ENCODE data around the gene ANKH. TPM values are rescaled to one million over a fixed set of nuclear protein-coding genes. Genes with fewer than 3 reads are reported as not detected.

ANKH gene
- total and polyA plus RNA-seq, 2 of the 13 experiments (the other 11 are each of a cell fraction or from before 2014, with no cell fraction given) = 25.0 to 36.0 TPM

- H4K20me1 ChIP-seq (ENCODE audit: insufficient read depth, low read length) = no peaks in the 10 kb centered on the region
- ChIA-PET POLR2A (no interaction called here), CTCF (ENCODE audit: low intra/inter-chr PET ratio, low total read pairs) (no interaction called here)
- H3K27ac ChIP-seq (ENCODE audit: extremely low read length, insufficient read depth, low read length) = no peak overlapping the region
- H3K4me1 ChIP-seq (ENCODE audit: insufficient read depth, low read length) = peaks cover 21% of the 10 kb centered on the region
- intact Hi-C loops (cut with micrococcal nuclease; ENCODE audit: unreplicated experiment) = no loop called here
- no peak for ATAC-seq
- no peaks in the 10 kb centered on the region for H3K79me2 ChIP-seq (ENCODE audit: insufficient read depth, low read length)
- no TSS peak for BruUV-seq (replicated peaks)
- H3K4me3 ChIP-seq (replicated peaks in 1 of 3; ENCODE audit: insufficient read depth in 1 of 3, low read depth in 2 of 3, low read length in 3 of 3) = no peak overlapping the region
- H3K9me3 ChIP-seq (ENCODE audit: low read length) = no peaks in the 10 kb centered on the region
- no peak for FAIRE-seq
- no peaks in the 10 kb centered on the region for H3K27me3 ChIP-seq (ENCODE audit: control insufficient read depth in 1 of 2, insufficient read depth in 2 of 2, low read length in 2 of 2)
- no peak overlapping the region for H2AFZ ChIP-seq (ENCODE audit: low read length)
- no peak for DNase-seq (ENCODE audit: low spot score)
- H3K9ac ChIP-seq (ENCODE audit: insufficient read depth, low read depth, low read length) = no peak overlapping the region
- no peak overlapping the region for H3K4me2 ChIP-seq (ENCODE audit: low read depth, low read length)
- WGBS (ENCODE audit: low lambda C conversion rate) = 94% methylated on average over 3 of the region's 3 CpGs
- H3K36me3 ChIP-seq (replicated peaks in 1 of 2; ENCODE audit: control insufficient read depth in 1 of 2, insufficient read depth in 2 of 2, low read length in 2 of 2) = peaks cover 0 to 13% of the 10 kb centered on the region in 2 experiments; a peak in 3 of 5 replicates
- in situ Hi-C loops (cut with HindIII; ENCODE audit: extremely low pct_ligation_motif_present, low pct_unique_long_range_greater_than_20kb) = no loop called here
- TF ChIP-seq POGZ (CRISPR knock-in tag; IDR thresholded peaks at IDR 0.05) = no peak
- no peak for TF ChIP-seq ZFP36 (IDR thresholded peaks at IDR 0.05; ENCODE audit: borderline replicate concordance, low read depth, low read length, partially characterized antibody)
- no peak for TF ChIP-seq STAG1 (CRISPR knock-in tag; IDR thresholded peaks at IDR 0.05)
- TF ChIP-seq, protein P1, sequence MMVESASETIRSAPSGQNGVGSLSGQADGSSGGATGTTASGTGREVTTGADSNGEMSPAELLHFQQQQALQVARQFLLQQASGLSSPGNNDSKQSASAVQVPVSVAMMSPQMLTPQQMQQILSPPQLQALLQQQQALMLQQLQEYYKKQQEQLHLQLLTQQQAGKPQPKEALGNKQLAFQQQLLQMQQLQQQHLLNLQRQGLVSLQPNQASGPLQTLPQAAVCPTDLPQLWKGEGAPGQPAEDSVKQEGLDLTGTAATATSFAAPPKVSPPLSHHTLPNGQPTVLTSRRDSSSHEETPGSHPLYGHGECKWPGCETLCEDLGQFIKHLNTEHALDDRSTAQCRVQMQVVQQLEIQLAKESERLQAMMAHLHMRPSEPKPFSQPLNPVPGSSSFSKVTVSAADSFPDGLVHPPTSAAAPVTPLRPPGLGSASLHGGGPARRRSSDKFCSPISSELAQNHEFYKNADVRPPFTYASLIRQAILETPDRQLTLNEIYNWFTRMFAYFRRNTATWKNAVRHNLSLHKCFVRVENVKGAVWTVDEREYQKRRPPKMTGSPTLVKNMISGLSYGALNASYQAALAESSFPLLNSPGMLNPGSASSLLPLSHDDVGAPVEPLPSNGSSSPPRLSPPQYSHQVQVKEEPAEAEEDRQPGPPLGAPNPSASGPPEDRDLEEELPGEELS (CRISPR knock-in tag; IDR thresholded peaks at IDR 0.05) = no peak
- no peak for TF ChIP-seq GZF1 (CRISPR knock-in tag; IDR thresholded peaks at IDR 0.05)
- TF ChIP-seq MBD4 (IDR thresholded peaks at IDR 0.05; ENCODE audit: borderline replicate concordance, low read length) = no peak
- no peak for TF ChIP-seq HOXA5 (CRISPR knock-in tag; IDR thresholded peaks at IDR 0.05)
- TF ChIP-seq, protein P2, sequence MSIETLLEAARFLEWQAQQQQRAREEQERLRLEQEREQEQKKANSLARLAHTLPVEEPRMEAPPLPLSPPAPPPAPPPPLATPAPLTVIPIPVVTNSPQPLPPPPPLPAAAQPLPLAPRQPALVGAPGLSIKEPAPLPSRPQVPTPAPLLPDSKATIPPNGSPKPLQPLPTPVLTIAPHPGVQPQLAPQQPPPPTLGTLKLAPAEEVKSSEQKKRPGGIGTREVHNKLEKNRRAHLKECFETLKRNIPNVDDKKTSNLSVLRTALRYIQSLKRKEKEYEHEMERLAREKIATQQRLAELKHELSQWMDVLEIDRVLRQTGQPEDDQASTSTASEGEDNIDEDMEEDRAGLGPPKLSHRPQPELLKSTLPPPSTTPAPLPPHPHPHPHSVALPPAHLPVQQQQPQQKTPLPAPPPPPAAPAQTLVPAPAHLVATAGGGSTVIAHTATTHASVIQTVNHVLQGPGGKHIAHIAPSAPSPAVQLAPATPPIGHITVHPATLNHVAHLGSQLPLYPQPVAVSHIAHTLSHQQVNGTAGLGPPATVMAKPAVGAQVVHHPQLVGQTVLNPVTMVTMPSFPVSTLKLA (IDR thresholded peaks at IDR 0.05) = no peak
- TF ChIP-seq, protein P3, sequence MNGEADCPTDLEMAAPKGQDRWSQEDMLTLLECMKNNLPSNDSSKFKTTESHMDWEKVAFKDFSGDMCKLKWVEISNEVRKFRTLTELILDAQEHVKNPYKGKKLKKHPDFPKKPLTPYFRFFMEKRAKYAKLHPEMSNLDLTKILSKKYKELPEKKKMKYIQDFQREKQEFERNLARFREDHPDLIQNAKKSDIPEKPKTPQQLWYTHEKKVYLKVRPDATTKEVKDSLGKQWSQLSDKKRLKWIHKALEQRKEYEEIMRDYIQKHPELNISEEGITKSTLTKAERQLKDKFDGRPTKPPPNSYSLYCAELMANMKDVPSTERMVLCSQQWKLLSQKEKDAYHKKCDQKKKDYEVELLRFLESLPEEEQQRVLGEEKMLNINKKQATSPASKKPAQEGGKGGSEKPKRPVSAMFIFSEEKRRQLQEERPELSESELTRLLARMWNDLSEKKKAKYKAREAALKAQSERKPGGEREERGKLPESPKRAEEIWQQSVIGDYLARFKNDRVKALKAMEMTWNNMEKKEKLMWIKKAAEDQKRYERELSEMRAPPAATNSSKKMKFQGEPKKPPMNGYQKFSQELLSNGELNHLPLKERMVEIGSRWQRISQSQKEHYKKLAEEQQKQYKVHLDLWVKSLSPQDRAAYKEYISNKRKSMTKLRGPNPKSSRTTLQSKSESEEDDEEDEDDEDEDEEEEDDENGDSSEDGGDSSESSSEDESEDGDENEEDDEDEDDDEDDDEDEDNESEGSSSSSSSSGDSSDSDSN (CRISPR knock-in tag; IDR thresholded peaks at IDR 0.05) = no peak
- no peak for TF ChIP-seq ZNF780A (CRISPR knock-in tag; IDR thresholded peaks at IDR 0.05)
- TF ChIP-seq, protein P4, sequence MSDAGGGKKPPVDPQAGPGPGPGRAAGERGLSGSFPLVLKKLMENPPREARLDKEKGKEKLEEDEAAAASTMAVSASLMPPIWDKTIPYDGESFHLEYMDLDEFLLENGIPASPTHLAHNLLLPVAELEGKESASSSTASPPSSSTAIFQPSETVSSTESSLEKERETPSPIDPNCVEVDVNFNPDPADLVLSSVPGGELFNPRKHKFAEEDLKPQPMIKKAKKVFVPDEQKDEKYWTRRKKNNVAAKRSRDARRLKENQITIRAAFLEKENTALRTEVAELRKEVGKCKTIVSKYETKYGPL (CRISPR knock-in tag; IDR thresholded peaks at IDR 0.05) = no peak
- TF ChIP-seq GMEB1 (CRISPR knock-in tag; IDR thresholded peaks at IDR 0.05; ENCODE audit: borderline replicate concordance) = no peak
- no peak for TF ChIP-seq REL (CRISPR knock-in tag; conservative IDR thresholded peaks at IDR 0.05)
- no peak for TF ChIP-seq SPEN (CRISPR knock-in tag; IDR thresholded peaks at IDR 0.05; ENCODE audit: low read depth)
- no peak for TF ChIP-seq SOX6 (IDR thresholded peaks at IDR 0.05)
- no peak for TF ChIP-seq SOX6 (CRISPR knock-in tag; IDR thresholded peaks at IDR 0.05)
- TF ChIP-seq RBM39 (IDR thresholded peaks at IDR 0.05; ENCODE audit: low read depth, low read length, poor library complexity, severe bottlenecking) = no peak
- TF ChIP-seq THAP11 (CRISPR knock-in tag; IDR thresholded peaks at IDR 0.05) = no peak
- TF ChIP-seq ZNF234 (CRISPR knock-in tag; conservative IDR thresholded peaks at IDR 0.05) = no peak
These were observed 64.1 kb downstream of the ANKH start for GRCh38 chr5:14807471-14807870.
